Measurements from ENCODE around the gene HMGN1. TPM values are rescaled to one million over a fixed set of nuclear protein-coding genes. Genes with fewer than 3 reads are reported as not detected.

The HMGN1 gene, protein sequence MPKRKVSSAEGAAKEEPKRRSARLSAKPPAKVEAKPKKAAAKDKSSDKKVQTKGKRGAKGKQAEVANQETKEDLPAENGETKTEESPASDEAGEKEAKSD
- total RNA-seq = 10 to 100 TPM; 74.2 to 97.7 (median 90.2) TPM

DNA sequence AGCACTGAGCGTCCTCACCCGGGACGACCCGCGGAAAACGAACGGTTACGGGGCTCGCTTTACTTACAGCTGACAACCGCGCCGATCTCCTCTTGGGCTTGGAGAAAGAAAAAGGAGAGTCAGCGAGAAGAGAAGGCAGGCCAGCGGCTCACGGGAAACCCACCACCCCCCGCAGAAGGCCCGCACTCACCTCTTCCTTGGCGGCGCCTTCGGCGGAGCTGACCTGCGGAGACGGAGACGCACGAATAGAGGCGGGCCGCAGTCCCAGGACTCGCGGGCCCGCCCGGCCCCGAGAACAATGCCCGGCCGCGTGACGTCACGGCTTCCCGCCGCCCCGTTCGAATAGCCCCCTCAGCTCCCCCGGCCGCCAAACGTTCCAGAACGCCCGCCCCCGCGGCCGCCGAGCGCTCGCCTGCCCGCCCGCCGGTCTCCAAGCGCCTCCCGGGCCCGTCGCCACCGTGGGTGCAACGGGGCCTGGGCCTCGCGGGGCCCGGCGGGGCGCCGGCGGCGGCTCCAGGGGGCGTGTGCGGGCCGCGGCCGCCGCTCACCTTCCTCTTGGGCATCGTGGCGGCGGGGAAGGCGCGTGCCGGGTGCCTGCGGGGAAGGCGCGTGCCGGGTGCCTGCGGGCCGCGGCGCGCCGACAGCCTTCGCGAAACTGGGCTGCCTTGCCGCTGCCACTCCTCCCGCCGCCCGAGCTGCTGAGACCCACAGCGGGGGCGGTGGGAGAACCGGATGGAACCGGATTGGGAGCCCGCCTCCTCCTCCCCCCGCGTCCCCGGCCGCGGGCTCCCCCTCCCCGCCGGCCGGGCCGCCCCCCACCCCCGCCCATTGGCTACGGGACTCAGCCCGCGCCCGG, at the start of gene HMGN1:
TSS of gene HMGN1 (minus strand) at position 734 of the 856 bp plus-strand sequence. CDS start at position 563, 171 bp downstream.
- Histone ChIP-seq H3K36me3 (peaks cover 0 to 13% (median 0%) of the 10 kb centered on the region in 3 donors), H3K9me3 (no peaks in the 10 kb centered on the region), H3K27ac (peak within 1 kb of the TSS; percentile 91 to 99 (median 97)), H3K4me3 (peak within 1 kb of the TSS; percentile 76 to 92 (median 86)), H3K27me3 (no peaks in the 10 kb centered on the region), H3K4me1 (peaks cover 0 to 33% (median 0%) of the 10 kb centered on the region in 4 donors)
- TF ChIP-seq, protein P1, sequence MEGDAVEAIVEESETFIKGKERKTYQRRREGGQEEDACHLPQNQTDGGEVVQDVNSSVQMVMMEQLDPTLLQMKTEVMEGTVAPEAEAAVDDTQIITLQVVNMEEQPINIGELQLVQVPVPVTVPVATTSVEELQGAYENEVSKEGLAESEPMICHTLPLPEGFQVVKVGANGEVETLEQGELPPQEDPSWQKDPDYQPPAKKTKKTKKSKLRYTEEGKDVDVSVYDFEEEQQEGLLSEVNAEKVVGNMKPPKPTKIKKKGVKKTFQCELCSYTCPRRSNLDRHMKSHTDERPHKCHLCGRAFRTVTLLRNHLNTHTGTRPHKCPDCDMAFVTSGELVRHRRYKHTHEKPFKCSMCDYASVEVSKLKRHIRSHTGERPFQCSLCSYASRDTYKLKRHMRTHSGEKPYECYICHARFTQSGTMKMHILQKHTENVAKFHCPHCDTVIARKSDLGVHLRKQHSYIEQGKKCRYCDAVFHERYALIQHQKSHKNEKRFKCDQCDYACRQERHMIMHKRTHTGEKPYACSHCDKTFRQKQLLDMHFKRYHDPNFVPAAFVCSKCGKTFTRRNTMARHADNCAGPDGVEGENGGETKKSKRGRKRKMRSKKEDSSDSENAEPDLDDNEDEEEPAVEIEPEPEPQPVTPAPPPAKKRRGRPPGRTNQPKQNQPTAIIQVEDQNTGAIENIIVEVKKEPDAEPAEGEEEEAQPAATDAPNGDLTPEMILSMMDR (IDR thresholded peaks at IDR 0.05) = peak in 1 of 6 experiments; percentile 21
- peak; percentile 43 to 65 for TF ChIP-seq POLR2A (IDR thresholded peaks at IDR 0.05)
- DNase-seq = peak; percentile 84 to 93 (median 91)

DNA sequence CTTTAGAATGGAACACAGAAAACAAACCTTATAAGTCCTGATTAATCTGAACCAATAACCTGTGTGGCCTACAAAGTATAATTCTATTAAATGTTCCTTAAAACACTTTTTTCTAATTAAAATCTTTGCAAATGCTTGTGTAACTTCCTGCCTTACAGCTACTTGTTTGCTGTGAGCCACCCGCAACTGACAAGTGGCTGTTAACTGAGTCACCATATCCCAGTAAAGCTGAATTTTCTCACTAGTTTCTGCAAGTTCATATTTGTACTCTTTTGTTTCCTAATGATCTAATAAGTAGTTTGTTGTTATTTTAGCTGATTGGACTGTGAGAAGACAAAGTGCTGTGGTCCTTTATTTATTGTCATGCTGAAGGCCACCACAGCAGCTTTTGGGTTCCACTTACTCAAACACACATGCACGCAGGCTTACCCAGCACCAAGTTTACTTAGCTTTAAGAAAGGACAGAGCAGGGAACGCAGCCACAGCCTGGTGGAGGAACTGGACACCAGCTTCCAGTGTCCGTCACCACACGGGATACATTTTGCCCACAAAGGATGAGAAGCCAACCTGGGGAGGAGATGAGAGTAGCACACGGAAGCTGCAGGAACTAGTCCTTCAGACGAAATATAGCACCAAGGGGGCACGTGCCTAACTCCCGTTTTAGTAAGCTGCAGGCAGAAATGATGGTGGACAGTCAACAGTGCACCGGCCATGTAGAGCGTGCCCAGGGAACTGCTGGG, 48.9 kb upstream of the HMGN1 start:
- DNase-seq = no peak
- Histone ChIP-seq H3K36me3 (peaks cover 0 to 56% (median 0%) of the 10 kb centered on the region in 3 donors), H3K27me3 (no peaks in the 10 kb centered on the region), H3K9me3 (no peaks in the 10 kb centered on the region), H3K27ac (no peak overlapping the region), H3K4me3 (no peak overlapping the region), H3K4me1 (no peaks in the 10 kb centered on the region)
- TF ChIP-seq POLR2A (IDR thresholded peaks at IDR 0.05) = no peak
- TF ChIP-seq, protein P1 (IDR thresholded peaks at IDR 0.05) = no peak

- H3K9me3 ChIP-seq = no peaks in the 10 kb centered on the region
- DNase-seq = no peak
- no peak overlapping the region for H3K4me3 ChIP-seq
- no peak for TF ChIP-seq POLR2A (IDR thresholded peaks at IDR 0.05)
- TF ChIP-seq, protein P1 (IDR thresholded peaks at IDR 0.05) = no peak
- H3K27me3 ChIP-seq = no peaks in the 10 kb centered on the region
- H3K36me3 ChIP-seq = peaks cover 0 to 72% (median 0%) of the 10 kb centered on the region in 3 donors
- H3K27ac ChIP-seq = no peak overlapping the region
- H3K4me1 ChIP-seq = peaks cover 0 to 10% (median 0%) of the 10 kb centered on the region in 4 donors
Measured at GRCh38 chr21:39392981-39393380, 44.1 kb upstream of the HMGN1 start.

- no peak for DNase-seq
- H3K27me3 ChIP-seq = no peaks in the 10 kb centered on the region
- no peaks in the 10 kb centered on the region for H3K9me3 ChIP-seq
- TF ChIP-seq, protein P1 (IDR thresholded peaks at IDR 0.05) = no peak
- no peak for TF ChIP-seq POLR2A (IDR thresholded peaks at IDR 0.05)
- H3K4me3 ChIP-seq = no peak overlapping the region
- no peak overlapping the region for H3K27ac ChIP-seq
- peaks cover 0 to 48% (median 0%) of the 10 kb centered on the region in 3 donors for H3K36me3 ChIP-seq
- H3K4me1 ChIP-seq = peaks cover 0 to 19% (median 2%) of the 10 kb centered on the region in 4 donors
Measured at GRCh38 chr21:39390212-39390765, 41.4 kb upstream of the HMGN1 start.

DNA sequence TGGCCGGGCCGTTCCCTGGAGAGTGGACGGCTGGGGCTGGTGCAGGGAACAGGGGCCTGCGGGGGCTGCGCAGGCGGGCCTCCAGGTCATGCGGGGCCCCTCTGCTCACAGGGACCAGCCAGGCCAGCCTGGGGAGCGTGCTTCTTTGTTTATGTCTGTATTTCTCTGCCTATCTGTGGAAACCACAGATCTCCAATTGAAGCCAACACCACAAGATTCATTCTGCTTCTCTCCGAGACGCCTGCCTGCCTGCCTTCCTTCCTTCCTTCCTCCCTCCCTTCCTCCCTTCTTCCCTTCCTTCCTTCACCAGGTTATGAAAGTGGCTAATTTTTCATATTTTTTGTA, 39.9 kb upstream of the HMGN1 start:
- no peaks in the 10 kb centered on the region for H3K27me3 ChIP-seq
- DNase-seq = no peak
- H3K27ac ChIP-seq = peak overlapping the region in 2 of 4 donors; percentile 77 to 78
- no peaks in the 10 kb centered on the region for H3K9me3 ChIP-seq
- H3K4me3 ChIP-seq = peak overlapping the region in 2 of 4 donors; percentile 44 to 47
- TF ChIP-seq POLR2A (IDR thresholded peaks at IDR 0.05) = no peak
- TF ChIP-seq, protein P1 (IDR thresholded peaks at IDR 0.05) = no peak
- H3K4me1 ChIP-seq = peaks cover 0 to 19% (median 2%) of the 10 kb centered on the region in 4 donors
- peaks cover 0 to 32% (median 0%) of the 10 kb centered on the region in 3 donors for H3K36me3 ChIP-seq

Measured in Peyer's patch (tissue), 4 donors.